GM19438 (cell line): ENCODE results near the gene ARID3A.

Experiments
- ATAC-seq: cut with Tn5 transposase; IDR thresholded peaks from one replicate; pipeline ENCODE4 v1.9.1; 2021; ENCODE audit warnings: low read depth; ENCODE audit not compliant: unreplicated experiment

The ARID3A gene

DNA sequence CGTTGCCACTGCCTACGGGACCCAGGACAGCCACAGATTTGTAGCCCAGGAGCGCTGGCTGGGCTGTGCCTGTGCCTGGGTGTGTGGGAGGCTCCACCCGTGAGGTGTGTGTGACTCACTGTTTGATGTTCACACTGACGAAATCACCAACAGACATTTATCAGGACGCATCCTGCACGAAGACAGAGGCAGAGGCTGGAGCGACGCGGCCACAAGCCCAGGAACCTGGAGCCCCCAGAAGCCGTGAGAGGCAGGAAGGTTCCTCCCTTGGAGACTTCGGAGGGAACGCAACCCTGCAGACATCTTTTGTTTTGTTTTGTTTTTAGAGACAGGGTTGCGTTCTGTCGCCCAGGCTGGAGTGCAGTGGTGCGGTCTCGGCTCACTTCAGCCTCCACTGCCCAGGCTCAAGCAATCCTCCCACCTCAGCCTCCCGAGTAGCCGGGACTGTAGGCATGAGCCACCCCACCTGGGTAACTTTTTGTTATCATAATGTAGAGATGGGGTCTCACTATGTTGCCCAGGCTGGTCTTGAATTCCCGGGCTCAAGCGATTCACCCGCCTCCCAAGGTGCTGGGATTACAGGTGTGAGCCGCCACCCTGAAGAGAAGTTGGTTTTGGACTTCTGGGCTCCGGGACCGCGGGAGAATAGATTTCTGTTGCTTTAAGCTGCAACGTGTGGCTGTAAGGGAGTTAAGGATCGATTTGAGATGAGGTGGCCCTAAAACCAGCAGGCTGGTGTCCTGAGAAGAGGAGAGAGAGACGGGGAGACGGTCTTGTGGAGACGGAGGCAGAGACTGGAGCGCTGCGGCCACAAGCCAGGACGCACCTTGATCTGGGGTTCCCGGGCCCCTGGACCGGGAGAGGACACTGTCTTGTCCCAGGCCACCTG lies 33.4 kb downstream of the ARID3A start:
- ATAC-seq = no peak

GRCh38 chr19:960020-960419 lies 34.2 kb downstream of the ARID3A start:
- ATAC-seq = no peak

GRCh38 chr19:960601-960938 lies 34.7 kb downstream of the ARID3A start:
- ATAC-seq = no peak

DNA sequence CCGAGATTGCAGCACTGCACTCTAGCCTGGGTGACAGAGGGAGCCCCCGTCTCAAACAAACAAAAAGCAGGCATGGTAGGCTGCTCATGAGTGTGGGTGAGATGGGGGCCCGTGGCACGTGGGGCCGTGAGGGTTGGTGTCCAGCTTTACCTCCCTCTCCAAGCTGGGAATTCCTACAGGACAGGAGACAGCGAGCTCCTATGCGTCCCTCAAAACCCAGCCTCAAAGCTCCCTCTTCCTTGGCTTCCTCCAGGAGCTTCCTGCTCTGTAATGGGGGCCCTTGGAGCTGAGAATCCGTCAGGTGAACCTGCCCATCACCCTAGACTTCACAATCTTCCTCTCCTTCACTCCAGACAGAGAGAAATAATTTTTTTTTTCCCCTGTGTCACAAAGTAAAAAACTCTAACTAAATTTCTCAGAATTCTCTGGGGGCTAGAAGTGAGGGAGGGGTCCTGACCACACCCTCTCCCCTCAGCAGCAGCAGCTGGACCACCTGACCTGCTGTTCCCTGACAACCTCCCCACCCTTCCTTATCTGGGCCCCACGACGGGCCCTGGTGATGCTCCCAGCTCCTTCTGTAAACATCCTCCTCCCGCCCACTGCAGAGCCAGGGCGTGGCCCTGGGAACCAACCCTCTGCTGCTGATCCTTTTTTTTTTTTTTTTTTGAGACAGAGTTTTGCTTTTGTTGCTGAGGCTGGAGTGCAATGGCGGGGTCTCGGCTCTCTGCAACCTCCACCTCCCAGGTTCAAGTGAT lies 36.2 kb downstream of the ARID3A start:
- no peak for ATAC-seq

DNA sequence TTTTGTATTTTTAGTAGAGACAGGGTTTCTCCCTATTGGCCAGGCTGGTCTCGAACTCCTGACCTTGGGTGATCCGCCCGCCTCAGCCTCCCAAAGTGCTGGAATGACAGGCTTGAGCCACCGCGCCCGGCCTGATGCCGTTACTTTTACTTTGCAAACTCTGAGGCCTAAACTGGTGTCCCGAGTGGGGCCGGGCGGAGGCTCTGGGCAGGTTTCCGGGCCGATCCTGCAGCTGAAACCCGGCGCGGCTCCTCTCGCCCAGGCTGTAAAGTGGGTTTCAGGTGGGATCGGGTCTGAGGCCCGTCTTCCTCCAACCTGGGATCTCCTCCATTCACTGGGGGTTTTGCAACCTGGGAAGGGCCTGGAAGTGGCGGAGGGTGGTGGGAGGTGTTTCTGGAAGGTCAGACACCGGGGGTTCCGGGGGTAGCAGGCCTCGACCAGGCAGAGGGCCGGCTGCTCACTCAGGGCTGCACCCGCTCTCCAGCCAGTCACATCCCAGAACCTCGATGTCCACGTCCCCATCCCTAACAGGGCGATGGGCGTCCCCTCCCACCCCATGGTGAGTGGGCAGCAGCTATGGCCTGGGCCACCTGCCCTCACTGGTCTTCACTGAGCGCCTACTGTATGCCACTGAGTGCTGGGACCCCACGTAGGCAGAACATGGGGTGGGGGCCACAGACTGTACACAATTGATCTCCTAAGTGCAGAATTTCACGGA lies 37.0 kb downstream of the ARID3A start:
- no peak for ATAC-seq

DNA sequence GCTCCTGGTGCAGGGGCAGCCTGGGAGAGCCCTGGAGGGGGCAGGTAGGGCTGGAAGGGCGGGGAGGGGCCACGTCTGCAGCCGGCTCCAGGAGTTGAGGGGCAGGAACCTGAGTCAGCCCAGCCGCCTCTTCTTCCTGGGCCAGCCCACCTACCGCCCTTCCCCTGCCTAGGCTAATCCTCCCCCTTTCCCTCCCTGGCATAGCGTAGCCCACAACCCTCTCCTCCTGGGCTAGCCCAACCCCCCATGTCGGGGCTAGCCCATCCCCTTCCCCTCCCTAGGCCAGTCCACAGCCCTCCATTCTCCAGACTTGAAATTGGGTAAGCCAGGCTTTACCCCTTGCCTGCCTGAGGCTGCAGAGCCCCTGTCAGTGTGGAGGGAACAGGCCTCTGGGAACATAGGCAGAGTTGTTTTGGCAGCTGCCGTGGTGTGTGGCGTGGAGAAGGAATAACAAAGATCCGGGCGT lies 37.7 kb downstream of the ARID3A start:
- no peak for ATAC-seq

- no peak for ATAC-seq
These were observed 38.3 kb downstream of the ARID3A start for GRCh38 chr19:964116-964520.

DNA sequence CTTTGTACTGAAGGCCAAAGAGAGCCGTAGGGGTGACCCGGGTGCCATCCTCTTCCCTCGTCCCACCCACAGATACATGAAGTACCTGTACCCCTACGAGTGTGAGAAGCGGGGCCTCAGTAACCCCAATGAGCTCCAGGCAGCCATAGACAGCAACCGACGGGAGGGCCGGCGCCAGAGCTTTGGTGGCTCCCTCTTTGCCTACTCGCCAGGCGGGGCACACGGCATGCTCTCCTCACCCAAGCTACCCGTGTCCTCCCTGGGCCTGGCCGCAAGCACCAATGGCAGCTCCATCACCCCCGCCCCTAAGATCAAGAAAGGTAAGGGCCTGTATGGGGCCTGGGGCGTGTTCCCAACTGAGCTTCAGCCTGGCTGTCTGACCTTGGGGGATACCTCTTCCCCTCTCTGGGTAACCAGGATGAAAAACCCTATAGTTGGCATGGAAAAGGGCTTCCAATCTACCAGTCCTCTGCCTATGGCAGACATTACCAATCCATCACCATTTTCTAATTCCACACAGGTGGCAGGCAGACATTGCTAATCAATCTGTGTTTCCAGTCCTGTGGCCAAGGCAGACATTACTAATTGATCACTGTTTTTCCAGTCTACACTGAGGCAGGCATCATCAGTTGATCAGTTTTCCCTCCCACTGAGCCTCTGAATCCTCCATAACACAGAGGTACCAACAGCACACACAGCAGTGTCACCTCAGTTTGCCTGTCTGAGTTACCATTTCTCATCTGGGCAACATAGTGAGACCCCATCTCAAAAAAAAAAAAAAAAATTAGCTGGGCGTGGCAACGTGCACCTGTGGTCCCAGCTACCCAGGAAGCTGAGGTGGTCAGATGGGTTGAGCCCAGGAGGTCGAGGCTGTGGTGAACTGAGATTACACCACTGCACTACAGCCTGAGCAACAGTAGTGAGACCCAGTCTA lies 39.2 kb downstream of the ARID3A start:
- no peak for ATAC-seq

- no peak for ATAC-seq
These were observed 40.8 kb downstream of the ARID3A start for GRCh38 chr19:966485-967088.

DNA sequence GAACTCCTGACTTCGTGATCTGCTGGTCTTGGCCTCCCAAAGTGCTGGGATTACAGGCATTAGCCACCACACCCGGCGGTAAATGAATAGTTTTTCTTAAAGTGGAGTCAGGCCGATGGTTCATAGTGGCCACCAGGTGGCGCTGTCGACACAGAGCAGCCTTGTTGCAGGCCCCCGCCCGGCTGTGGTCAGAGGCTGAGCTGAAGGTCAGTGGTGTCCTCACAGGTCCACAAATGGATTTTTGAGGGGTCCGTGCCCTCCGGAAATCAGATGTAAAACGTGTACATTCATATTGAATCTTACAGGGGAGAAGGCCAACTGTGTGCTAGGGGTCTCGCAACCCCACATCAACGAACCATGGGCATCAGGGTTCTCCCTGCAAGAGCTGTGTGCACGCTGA lies 44.9 kb downstream of the ARID3A start:
- ATAC-seq = no peak

- no peak for ATAC-seq
These were observed 46.0 kb downstream of the ARID3A start for GRCh38 chr19:971795-972194.

DNA sequence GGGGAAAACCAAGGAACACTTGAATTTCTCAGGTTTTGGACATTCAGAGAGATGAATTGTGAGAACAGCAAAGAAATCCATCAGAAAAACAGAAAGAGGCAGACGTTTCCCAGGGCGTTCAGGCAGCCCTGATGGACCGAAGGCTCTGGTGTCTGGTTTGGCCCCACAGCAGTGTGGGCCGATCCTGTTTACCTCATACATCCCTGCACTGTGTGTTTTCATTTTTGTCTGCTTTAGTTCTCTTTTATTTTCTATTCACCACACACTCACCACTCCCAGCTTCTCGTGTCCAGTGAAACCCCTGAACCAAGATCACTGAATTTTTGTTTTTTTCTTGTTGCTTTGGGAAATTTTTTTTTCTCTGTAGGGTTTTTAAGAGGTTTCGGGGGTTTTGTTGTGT lies 46.4 kb downstream of the ARID3A start:
- ATAC-seq = no peak

DNA sequence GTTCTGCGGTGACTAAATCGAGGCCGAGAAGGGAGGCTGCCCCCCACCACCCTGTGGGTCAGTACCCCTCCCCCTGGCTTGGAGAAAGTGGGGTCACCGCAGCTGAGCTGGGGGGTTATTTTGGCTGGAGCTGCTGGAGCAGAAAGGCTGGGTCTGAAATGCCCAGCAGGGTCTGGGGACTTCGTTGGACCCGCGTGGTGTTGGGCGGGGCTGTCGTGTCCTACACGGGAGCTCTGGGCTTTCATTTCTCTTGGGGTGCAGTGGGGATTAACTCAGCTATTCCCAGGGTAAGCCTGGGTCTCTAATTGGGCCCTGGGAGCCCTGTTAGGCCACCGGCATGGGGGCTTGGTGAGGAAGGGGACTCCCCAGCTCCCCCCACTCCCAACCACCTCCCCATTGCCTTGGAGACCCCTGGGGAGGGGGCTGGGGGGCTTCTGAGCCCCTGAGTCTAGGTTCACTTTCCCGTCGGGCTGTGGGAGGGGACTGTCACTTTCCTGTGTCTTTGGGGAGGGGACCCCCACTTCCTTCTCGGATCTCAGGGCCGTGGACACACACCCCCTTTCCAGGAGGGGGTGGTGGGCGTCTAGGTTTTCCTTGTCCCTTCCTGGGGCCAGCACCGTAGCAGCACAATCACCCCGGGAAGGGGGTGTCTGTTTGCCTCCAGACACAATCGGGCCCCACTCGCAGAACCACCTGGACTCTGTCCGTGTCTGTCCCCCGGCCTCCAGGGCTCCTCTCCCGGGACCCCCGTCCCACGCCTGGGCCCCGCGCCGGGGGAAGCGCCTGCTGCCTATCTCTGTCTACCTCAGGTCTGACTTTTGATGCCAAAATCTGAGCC lies 48.1 kb downstream of the ARID3A start:
- ATAC-seq = no peak

DNA sequence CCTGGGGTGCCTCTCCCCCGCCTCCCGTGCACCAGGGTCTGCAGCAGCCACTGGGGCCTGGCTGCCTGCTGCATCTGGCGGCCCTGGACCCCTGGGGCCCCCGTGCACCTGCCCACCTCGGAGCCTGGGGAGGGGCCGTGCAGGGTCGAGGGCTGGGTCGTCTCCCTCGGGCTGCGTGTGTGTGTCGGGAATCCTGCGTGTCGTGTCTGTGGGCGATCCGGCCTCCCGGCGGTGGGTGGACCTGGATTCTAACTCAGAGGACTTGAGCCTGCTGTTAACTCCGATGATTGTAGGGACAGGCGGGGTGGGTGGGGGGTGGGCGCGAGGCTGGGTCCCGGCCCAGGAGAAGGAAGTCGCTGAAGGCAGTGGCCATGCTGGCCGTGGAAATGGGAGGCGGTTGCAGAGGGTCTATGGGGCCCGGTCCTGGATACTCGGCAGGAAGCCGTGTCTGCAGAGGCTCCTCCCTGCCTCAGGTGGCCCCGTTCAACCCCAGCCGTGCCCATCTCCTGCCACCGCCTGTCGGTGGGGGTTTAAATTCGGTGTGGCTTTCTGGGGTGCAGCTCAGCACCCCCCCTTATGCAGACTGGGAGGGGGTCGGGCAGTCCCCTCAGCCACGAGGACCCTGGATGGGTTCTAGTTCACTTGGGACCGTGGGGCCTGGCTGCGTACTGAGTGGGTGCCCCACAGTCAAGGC lies 48.9 kb downstream of the ARID3A start:
- ATAC-seq = no peak

- no peak for ATAC-seq
These were observed 50.6 kb downstream of the ARID3A start for GRCh38 chr19:976476-976875.

- no peak for ATAC-seq
These were observed 51.2 kb downstream of the ARID3A start for GRCh38 chr19:977058-977464.

DNA sequence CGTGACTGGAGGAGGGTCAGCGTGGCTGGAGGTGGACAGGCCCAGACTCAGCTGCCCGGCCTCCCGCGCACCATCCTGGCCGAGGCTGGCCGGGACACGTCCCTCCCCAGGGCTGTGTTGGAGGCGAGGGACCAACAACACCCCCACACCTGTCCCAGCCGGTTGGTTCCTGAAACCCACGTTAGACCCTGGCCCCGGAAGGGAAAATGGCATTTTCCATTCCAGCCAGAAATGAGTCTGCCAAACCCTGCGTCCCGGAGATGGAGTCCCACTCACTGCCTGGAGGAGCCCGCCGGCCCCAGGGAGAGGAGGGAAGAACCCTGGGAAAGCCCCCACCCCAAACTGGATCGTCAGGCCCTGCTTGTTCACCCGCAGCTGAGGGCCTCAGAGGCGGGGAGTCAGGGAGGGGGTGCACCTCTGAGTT lies 53.5 kb downstream of the ARID3A start:
- ATAC-seq = no peak
